HepG2 (cell line): ENCODE results near the gene GADD45B. TPM values are rescaled to one million over a fixed set of nuclear protein-coding genes. Genes with fewer than 3 reads are reported as not detected.

ENCODE experiments used
- ATRX ChIP-seq: sonication (generic); formaldehyde crosslinking; IDR thresholded peaks from 2 replicates; pipeline ENCODE4 v1.4.0; 2020; ENCODE audit warnings: missing genetic modification reagents, borderline replicate concordance
- DNMT3B ChIP-seq: conservative IDR thresholded peaks from 2 replicates; pipeline ENCODE4 v1.6.1; 2016; ENCODE audit warnings: missing biosample characterization, control low read depth
- EZH2 ChIP-seq: conservative IDR thresholded peaks from 2 replicates; pipeline ENCODE4 v1.6.1; 2012; ENCODE audit warnings: mild to moderate bottlenecking, low read depth, low read length, moderate library complexity
- GATAD2A ChIP-seq: IDR thresholded peaks from 2 replicates; pipeline ENCODE4 v1.6.1; 2016
- HDAC2 ChIP-seq: sonication (generic); formaldehyde crosslinking; IDR thresholded peaks from 2 replicates; pipeline ENCODE4 v1.4.0; 2020; ENCODE audit warnings: missing genetic modification reagents
- HMG20A ChIP-seq: IDR thresholded peaks from 2 replicates; pipeline ENCODE4 v1.6.1; 2016; ENCODE audit warnings: borderline replicate concordance
- IKZF1 ChIP-seq: fragments of 450-650 bp; IDR thresholded peaks from 2 replicates; pipeline ENCODE4 v1.7.1; 2016
- KAT8 ChIP-seq: IDR thresholded peaks from 2 replicates; pipeline ENCODE4 v1.6.1; 2016; ENCODE audit warnings: missing genetic modification reagents, missing compliant biosample characterization
- MBD4 ChIP-seq: IDR thresholded peaks from 2 replicates; pipeline ENCODE4 v1.6.1; 2012; ENCODE audit warnings: low read length, inconsistent platforms, borderline replicate concordance
- MZF1 ChIP-seq: sonication (generic); formaldehyde crosslinking; IDR thresholded peaks from 2 replicates; pipeline ENCODE4 v1.8.1; 2023; ENCODE audit warnings: mild to moderate bottlenecking, missing genetic modification reagents, borderline replicate concordance
- PCBP1 ChIP-seq: fragments of 200-400 bp; formaldehyde crosslinking; IDR thresholded peaks from 2 replicates; pipeline ENCODE4 v1.6.1; 2017; ENCODE audit warnings: mild to moderate bottlenecking, low read depth, low read length, borderline replicate concordance
- SUZ12 ChIP-seq: fragments of 150-350 bp; IDR thresholded peaks from 2 replicates; pipeline ENCODE4 v1.6.1; 2014; ENCODE audit warnings: low read depth, low read length
- YEATS4 ChIP-seq: sonication (generic); formaldehyde crosslinking; IDR thresholded peaks from 2 replicates; pipeline ENCODE4 v1.4.0; 2020; ENCODE audit warnings: missing genetic modification reagents, borderline replicate concordance
- ZBTB3 ChIP-seq: sonication (generic); formaldehyde crosslinking; IDR thresholded peaks from 2 replicates; pipeline ENCODE4 v1.4.0; 2020; ENCODE audit warnings: low read depth, mild to moderate bottlenecking, moderate library complexity, missing genetic modification reagents, borderline replicate concordance
- ZNF34 ChIP-seq: sonication (generic); formaldehyde crosslinking; IDR thresholded peaks from 2 replicates; pipeline ENCODE4 v1.4.0; 2020; ENCODE audit warnings: mild to moderate bottlenecking, missing genetic modification reagents, borderline replicate concordance
- ZNF432 ChIP-seq: sonication (generic); formaldehyde crosslinking; IDR thresholded peaks from 2 replicates; pipeline ENCODE4 v1.5.0; 2020; ENCODE audit warnings: missing genetic modification reagents, mild to moderate bottlenecking, borderline replicate concordance
- ZNF501 ChIP-seq: sonication (generic); formaldehyde crosslinking; IDR thresholded peaks from 2 replicates; pipeline ENCODE4 v1.5.1; 2020; ENCODE audit warnings: mild to moderate bottlenecking, moderate library complexity, missing genetic modification reagents
- ZNF567 ChIP-seq: sonication (generic); formaldehyde crosslinking; IDR thresholded peaks from 2 replicates; pipeline ENCODE4 v1.8.1; 2023; ENCODE audit warnings: mild to moderate bottlenecking, missing genetic modification reagents, borderline replicate concordance
- ZNF713 ChIP-seq: sonication (generic); formaldehyde crosslinking; IDR thresholded peaks from 2 replicates; pipeline ENCODE4 v1.4.0; 2020; ENCODE audit warnings: mild to moderate bottlenecking, missing genetic modification reagents
- ZNF761 ChIP-seq: sonication (generic); formaldehyde crosslinking; conservative IDR thresholded peaks from 2 replicates; pipeline ENCODE4 v1.4.0; 2020; ENCODE audit warnings: mild to moderate bottlenecking, missing genetic modification reagents
- ZNF879 ChIP-seq: sonication (generic); formaldehyde crosslinking; IDR thresholded peaks from 2 replicates; pipeline ENCODE4 v1.8.1; 2023; ENCODE audit warnings: missing genetic modification reagents
- polyA plus RNA-seq, 8 experiments: library from polyadenylated mRNA; depleted of rRNA in 3 of 8; stranded (reverse) in 7 of 8; unstranded in 1 of 8; fragments of >200 nt; fragmentation: Illumina TruSeq in 4 of 8; extraction: Trizol in 4 of 8; gene quantifications; 2 replicates each; pipeline versions ENCODE4 v1.2.1 to v1.2.3, GENCODE V29; 2011 to 2016; ENCODE audit warnings: low read depth in 4 of 8, missing spikeins in 1 of 8, mixed read lengths in 1 of 8; ENCODE audit not compliant: insufficient read depth in 1 of 8
- total RNA-seq, 5 experiments: library from RNA; depleted of rRNA; stranded (reverse); fragments of >200 nt; fragmentation: Illumina TruSeq; extraction: Trizol; gene quantifications; 2 replicates each; pipeline ENCODE4 v1.2.3, GENCODE V29; 2016; ENCODE audit warnings: low read depth in 1 of 5
- TF ChIP-seq, protein P1 (sequence below): IDR thresholded peaks from 2 replicates; pipeline ENCODE4 v1.6.1; 2012; ENCODE audit warnings: low read depth, low read length, improper control_type of control experiment
- TF ChIP-seq, protein P2 (sequence below): IDR thresholded peaks from 2 replicates; pipeline ENCODE4 v1.6.1; 2016; ENCODE audit warnings: missing compliant biosample characterization, missing genetic modification reagents, borderline replicate concordance
- TF ChIP-seq, protein P3 (sequence below): sonication (generic); formaldehyde crosslinking; IDR thresholded peaks from 2 replicates; pipeline ENCODE4 v1.5.1; 2020; ENCODE audit warnings: mild to moderate bottlenecking, missing genetic modification reagents, borderline replicate concordance

GADD45B gene
- total and polyA plus RNA-seq, 2 of the 13 experiments (the other 11 are each of a cell fraction or from before 2014, with no cell fraction given): 4.6 to 34.1 TPM

DNA sequence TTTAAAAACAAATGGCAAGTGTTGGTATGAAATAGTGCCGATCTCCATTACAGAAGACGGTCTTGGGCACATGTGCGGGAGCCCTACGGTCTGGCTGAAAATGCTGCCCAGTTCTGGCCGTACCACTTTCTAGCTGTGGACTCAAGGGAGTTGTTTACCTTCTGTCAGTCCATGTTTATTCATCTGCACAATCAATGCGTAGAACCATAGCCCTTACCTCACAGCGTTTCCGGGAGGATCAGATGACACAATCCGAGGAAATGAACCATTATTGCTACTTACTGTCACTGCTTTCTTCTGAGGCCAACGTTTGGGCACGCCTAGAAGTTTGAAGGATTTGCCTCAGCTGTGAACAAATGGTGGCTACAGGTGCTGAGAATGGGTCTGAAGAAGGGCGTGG lies 31.2 kb downstream of the GADD45B start (continued):
- TF ChIP-seq, protein P1, sequence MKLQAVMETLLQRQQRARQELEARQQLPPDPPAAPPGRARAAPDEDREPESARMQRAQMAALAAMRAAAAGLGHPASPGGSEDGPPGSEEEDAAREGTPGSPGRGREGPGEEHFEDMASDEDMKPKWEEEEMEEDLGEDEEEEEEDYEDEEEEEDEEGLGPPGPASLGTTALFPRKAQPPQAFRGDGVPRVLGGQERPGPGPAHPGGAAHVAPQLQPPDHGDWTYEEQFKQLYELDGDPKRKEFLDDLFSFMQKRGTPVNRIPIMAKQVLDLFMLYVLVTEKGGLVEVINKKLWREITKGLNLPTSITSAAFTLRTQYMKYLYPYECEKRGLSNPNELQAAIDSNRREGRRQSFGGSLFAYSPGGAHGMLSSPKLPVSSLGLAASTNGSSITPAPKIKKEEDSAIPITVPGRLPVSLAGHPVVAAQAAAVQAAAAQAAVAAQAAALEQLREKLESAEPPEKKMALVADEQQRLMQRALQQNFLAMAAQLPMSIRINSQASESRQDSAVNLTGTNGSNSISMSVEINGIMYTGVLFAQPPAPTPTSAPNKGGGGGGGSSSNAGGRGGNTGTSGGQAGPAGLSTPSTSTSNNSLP: peak; percentile 91; the same call in 1 of the 2 replicates
- peak; percentile 81 for TF ChIP-seq KAT8
- TF ChIP-seq PCBP1: no peak
- TF ChIP-seq HMG20A (CRISPR knock-in tag): peak; percentile 80; the same call in 1 of the 2 replicates
- no peak for TF ChIP-seq IKZF1
- no peak for TF ChIP-seq ZNF501 (CRISPR knock-in tag)
- TF ChIP-seq, protein P2, sequence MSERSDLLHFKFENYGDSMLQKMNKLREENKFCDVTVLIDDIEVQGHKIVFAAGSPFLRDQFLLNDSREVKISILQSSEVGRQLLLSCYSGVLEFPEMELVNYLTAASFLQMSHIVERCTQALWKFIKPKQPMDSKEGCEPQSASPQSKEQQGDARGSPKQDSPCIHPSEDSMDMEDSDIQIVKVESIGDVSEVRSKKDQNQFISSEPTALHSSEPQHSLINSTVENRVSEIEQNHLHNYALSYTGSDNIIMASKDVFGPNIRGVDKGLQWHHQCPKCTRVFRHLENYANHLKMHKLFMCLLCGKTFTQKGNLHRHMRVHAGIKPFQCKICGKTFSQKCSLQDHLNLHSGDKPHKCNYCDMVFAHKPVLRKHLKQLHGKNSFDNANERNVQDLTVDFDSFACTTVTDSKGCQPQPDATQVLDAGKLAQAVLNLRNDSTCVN (CRISPR knock-in tag): no peak
- peak; percentile 90 for TF ChIP-seq HDAC2
- TF ChIP-seq ZBTB3: no peak
- TF ChIP-seq MZF1 (CRISPR knock-in tag): no peak
- TF ChIP-seq DNMT3B (CRISPR knock-in tag): 0 out of 2 replicates have a peak, but pooled peaks have one; percentile 29
- TF ChIP-seq ZNF713 (CRISPR knock-in tag): no peak
- TF ChIP-seq, protein P3, sequence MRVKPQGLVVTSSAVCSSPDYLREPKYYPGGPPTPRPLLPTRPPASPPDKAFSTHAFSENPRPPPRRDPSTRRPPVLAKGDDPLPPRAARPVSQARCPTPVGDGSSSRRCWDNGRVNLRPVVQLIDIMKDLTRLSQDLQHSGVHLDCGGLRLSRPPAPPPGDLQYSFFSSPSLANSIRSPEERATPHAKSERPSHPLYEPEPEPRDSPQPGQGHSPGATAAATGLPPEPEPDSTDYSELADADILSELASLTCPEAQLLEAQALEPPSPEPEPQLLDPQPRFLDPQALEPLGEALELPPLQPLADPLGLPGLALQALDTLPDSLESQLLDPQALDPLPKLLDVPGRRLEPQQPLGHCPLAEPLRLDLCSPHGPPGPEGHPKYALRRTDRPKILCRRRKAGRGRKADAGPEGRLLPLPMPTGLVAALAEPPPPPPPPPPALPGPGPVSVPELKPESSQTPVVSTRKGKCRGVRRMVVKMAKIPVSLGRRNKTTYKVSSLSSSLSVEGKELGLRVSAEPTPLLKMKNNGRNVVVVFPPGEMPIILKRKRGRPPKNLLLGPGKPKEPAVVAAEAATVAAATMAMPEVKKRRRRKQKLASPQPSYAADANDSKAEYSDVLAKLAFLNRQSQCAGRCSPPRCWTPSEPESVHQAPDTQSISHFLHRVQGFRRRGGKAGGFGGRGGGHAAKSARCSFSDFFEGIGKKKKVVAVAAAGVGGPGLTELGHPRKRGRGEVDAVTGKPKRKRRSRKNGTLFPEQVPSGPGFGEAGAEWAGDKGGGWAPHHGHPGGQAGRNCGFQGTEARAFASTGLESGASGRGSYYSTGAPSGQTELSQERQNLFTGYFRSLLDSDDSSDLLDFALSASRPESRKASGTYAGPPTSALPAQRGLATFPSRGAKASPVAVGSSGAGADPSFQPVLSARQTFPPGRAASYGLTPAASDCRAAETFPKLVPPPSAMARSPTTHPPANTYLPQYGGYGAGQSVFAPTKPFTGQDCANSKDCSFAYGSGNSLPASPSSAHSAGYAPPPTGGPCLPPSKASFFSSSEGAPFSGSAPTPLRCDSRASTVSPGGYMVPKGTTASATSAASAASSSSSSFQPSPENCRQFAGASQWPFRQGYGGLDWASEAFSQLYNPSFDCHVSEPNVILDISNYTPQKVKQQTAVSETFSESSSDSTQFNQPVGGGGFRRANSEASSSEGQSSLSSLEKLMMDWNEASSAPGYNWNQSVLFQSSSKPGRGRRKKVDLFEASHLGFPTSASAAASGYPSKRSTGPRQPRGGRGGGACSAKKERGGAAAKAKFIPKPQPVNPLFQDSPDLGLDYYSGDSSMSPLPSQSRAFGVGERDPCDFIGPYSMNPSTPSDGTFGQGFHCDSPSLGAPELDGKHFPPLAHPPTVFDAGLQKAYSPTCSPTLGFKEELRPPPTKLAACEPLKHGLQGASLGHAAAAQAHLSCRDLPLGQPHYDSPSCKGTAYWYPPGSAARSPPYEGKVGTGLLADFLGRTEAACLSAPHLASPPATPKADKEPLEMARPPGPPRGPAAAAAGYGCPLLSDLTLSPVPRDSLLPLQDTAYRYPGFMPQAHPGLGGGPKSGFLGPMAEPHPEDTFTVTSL (CRISPR knock-in tag): peak; percentile 71; the same call in 1 of the 2 replicates
- no peak for TF ChIP-seq ZNF761
- no peak for TF ChIP-seq ZNF34 (CRISPR knock-in tag)
- TF ChIP-seq ZNF432 (CRISPR knock-in tag): no peak
- no peak; the same call in 1 of the 2 replicates for TF ChIP-seq YEATS4
- no peak for TF ChIP-seq ZNF879 (CRISPR knock-in tag)
- TF ChIP-seq ZNF567 (CRISPR knock-in tag): no peak
- TF ChIP-seq GATAD2A (CRISPR knock-in tag): peak; percentile 95
- TF ChIP-seq SUZ12: no peak
- no peak for TF ChIP-seq EZH2
- TF ChIP-seq MBD4: no peak
- no peak for TF ChIP-seq ATRX (CRISPR knock-in tag)
